PC-9 (cell line): ENCODE results near the gene C22orf42. TPM values are rescaled to one million over a fixed set of nuclear protein-coding genes. Genes with fewer than 3 reads are reported as not detected.

ENCODE experiments used
- BruUV-seq: library from RNA; stranded (reverse); fragments of 400-500 nt; replicated peaks from 2 replicates; lab custom pipeline; 2021; lab: Mats Ljungman, UMichigan
- CTCF ChIA-PET: fragments of 300-600 bp; sonication (Branson Sonifier 250); formaldehyde crosslinking; loops from one replicate; lab custom pipeline; 2022; ENCODE audit warnings: antibody characterized with exemption; lab: Charles Lee
- POLR2A ChIA-PET: fragments of 300-600 bp; sonication (Branson Sonifier 250); formaldehyde crosslinking; loops from one replicate; lab custom pipeline; 2022; ENCODE audit warnings: antibody characterized with exemption; ENCODE audit not compliant: unreplicated experiment; lab: Charles Lee
- DNase-seq, 2 experiments: peaks; one replicate each; pipeline versions ENCODE4 v3.0.0 to v3.0.0-alpha.2; 2015 to 2022; ENCODE audit warnings: mixed read lengths in 1 of 2
- H2AFZ ChIP-seq: fragments of 200-600 bp; sonication (generic); 2 replicates; pipeline ENCODE4 v1.8.1; 2017; ENCODE audit warnings: antibody characterized with exemption
- H3F3A ChIP-seq: fragments of 200-600 bp; sonication (generic); 2 replicates; pipeline ENCODE4 v1.8.1; 2017; ENCODE audit warnings: antibody characterized with exemption, mild to moderate bottlenecking, low read depth; ENCODE audit not compliant: insufficient read depth
- H3K27ac ChIP-seq: fragments of 200-600 bp; sonication (generic); 2 replicates; pipeline ENCODE4 v1.6.1; 2016; ENCODE audit warnings: mixed run types
- H3K27me3 ChIP-seq: fragments of 200-600 bp; sonication (generic); 2 replicates; pipeline ENCODE4 v1.6.1; 2016; ENCODE audit warnings: low read depth, mixed run types; ENCODE audit not compliant: insufficient read depth
- H3K36me3 ChIP-seq: fragments of 200-600 bp; sonication (generic); 2 replicates; pipeline ENCODE4 v1.6.1; 2016; ENCODE audit warnings: low read depth, mixed run types
- H3K4me1 ChIP-seq: fragments of 200-600 bp; sonication (generic); replicated peaks from 2 replicates; pipeline ENCODE4 v1.6.1; 2016; ENCODE audit warnings: mixed run types; ENCODE audit not compliant: insufficient read depth
- H3K4me2 ChIP-seq: fragments of 200-600 bp; sonication (generic); 2 replicates; pipeline ENCODE4 v1.6.1; 2017; ENCODE audit warnings: mixed run types
- H3K4me3 ChIP-seq: fragments of 200-600 bp; sonication (generic); 2 replicates; pipeline ENCODE4 v1.6.1; 2016; ENCODE audit warnings: mixed run types
- H3K79me2 ChIP-seq: fragments of 200-600 bp; sonication (generic); 2 replicates; pipeline ENCODE4 v1.6.1; 2017; ENCODE audit warnings: low read depth, mixed run types
- H3K9me2 ChIP-seq: fragments of 200-600 bp; sonication (generic); 2 replicates; pipeline ENCODE4 v1.8.1; 2017; ENCODE audit warnings: mild to moderate bottlenecking; ENCODE audit not compliant: insufficient read depth
- H3K9me3 ChIP-seq: fragments of 200-600 bp; sonication (generic); 2 replicates; pipeline ENCODE4 v1.8.1; 2016; ENCODE audit warnings: low read depth; ENCODE audit not compliant: insufficient read depth
- H4K20me1 ChIP-seq: fragments of 200-600 bp; sonication (generic); 2 replicates; pipeline ENCODE4 v1.8.1; 2017; ENCODE audit not compliant: insufficient read depth
- EZH2 ChIP-seq: fragments of 200-600 bp; sonication (generic); IDR thresholded peaks from 2 replicates; pipeline ENCODE4 v1.8.0; 2017; ENCODE audit warnings: antibody characterized with exemption, low read depth
- intact Hi-C: fragments of 100-400 bp; cut with micrococcal nuclease; formaldehyde crosslinking; loops from one replicate; pipeline ENCODE4 v1.10.0; 2022; ENCODE audit not compliant: unreplicated experiment
- total RNA-seq: library from RNA; stranded (reverse); gene quantifications from 2 replicates; pipeline ENCODE4 v1.2.3, GENCODE V29; 2021
- TF ChIP-seq, protein P1 (sequence below): fragments of 200-600 bp; sonication (generic); conservative IDR thresholded peaks from 2 replicates; pipeline ENCODE4 v1.6.1; 2017; ENCODE audit warnings: mixed run types, antibody characterized with exemption, mild to moderate bottlenecking, moderate library complexity

C22orf42 gene
- total RNA-seq, 1 experiment from 2014 or later = not detected

DNA sequence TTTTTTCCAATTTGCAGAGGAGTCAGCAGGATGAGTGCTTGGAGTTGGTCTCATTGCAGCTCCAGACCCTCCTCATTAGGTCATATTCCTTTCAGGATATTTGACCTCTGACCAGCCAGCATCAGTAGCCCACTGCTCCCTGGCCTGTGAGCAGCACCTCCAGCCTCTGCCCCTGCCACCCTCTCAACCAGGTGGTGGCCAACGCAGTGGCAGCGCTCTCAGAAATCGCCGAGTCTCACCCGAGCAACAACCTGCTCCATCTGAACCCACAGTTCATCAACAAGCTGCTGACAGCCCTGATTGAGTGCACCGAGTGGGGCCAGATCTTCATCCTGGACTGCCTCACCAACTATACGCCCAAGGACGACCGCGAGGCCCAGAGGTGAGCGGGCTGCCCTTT is 27.0 kb downstream of the C22orf42 start:
- H3K27ac ChIP-seq = no peak overlapping the region
- H3K9me3 ChIP-seq = no peaks in the 10 kb centered on the region
- ChIA-PET CTCF (no interaction called here), POLR2A (no interaction called here)
- no peak overlapping the region for H3K4me2 ChIP-seq
- no peak overlapping the region for H2AFZ ChIP-seq
- no peak for DNase-seq
- H3K79me2 ChIP-seq = no peaks in the 10 kb centered on the region
- no peaks in the 10 kb centered on the region for H3K9me2 ChIP-seq
- H3F3A ChIP-seq = peaks cover 11% of the 10 kb centered on the region; the same call in 1 of the 2 replicates
- no peaks in the 10 kb centered on the region for H4K20me1 ChIP-seq
- H3K36me3 ChIP-seq = no peaks in the 10 kb centered on the region
- intact Hi-C loops = no loop called here
- TF ChIP-seq, protein P1, sequence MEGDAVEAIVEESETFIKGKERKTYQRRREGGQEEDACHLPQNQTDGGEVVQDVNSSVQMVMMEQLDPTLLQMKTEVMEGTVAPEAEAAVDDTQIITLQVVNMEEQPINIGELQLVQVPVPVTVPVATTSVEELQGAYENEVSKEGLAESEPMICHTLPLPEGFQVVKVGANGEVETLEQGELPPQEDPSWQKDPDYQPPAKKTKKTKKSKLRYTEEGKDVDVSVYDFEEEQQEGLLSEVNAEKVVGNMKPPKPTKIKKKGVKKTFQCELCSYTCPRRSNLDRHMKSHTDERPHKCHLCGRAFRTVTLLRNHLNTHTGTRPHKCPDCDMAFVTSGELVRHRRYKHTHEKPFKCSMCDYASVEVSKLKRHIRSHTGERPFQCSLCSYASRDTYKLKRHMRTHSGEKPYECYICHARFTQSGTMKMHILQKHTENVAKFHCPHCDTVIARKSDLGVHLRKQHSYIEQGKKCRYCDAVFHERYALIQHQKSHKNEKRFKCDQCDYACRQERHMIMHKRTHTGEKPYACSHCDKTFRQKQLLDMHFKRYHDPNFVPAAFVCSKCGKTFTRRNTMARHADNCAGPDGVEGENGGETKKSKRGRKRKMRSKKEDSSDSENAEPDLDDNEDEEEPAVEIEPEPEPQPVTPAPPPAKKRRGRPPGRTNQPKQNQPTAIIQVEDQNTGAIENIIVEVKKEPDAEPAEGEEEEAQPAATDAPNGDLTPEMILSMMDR = no peak
- no peak for TF ChIP-seq EZH2
- peaks cover 15% of the 10 kb centered on the region for H3K4me1 ChIP-seq
- BruUV-seq = no TSS peak
- H3K27me3 ChIP-seq = 0 out of 2 replicates have a peak, but pooled peaks cover 8% of the 10 kb centered on the region
- H3K4me3 ChIP-seq = no peak overlapping the region

DNA sequence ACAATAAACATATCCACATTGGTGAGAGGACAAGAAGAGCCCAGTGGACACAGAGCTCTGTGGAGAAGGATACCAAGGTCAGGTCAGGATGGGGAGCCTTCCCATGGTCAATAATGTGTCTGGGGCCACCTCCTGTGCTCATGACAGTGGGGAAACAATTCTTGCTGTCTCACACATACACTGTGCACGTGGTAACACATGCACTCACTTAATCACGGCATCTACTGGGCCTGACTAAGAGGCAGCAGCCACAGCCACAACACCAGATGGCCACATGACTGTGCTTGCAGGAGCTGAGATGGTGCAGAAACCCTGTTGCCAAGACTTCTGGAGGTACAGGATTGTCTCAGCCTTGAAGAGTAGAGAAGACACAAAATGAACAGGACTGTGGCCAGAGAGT is 28.6 kb downstream of the C22orf42 start:
- Histone ChIP-seq H3K27ac (no peak overlapping the region), H3K36me3 (no peaks in the 10 kb centered on the region), H3K9me2 (no peaks in the 10 kb centered on the region), H3K4me3 (no peak overlapping the region), H3K27me3 (0 out of 2 replicates have a peak, but pooled peaks cover 8% of the 10 kb centered on the region), H3K4me1 (peaks cover 4% of the 10 kb centered on the region), H3F3A (peaks cover 2% of the 10 kb centered on the region; the same call in 1 of the 2 replicates), H3K79me2 (no peaks in the 10 kb centered on the region), H3K9me3 (no peaks in the 10 kb centered on the region), H3K4me2 (no peak overlapping the region), H2AFZ (no peak overlapping the region), H4K20me1 (no peaks in the 10 kb centered on the region)
- ChIA-PET CTCF (interaction anchor here (0.6 to 0.8 kb wide), 2 partner anchors 10 to 160 kb away, joined by 3 read pairs; no protein-coding TSS in a partner anchor), POLR2A (no interaction called here)
- intact Hi-C loops = no loop called here
- no TSS peak for BruUV-seq
- DNase-seq = no peak
- TF ChIP-seq, protein P1 = no peak
- no peak for TF ChIP-seq EZH2

DNA sequence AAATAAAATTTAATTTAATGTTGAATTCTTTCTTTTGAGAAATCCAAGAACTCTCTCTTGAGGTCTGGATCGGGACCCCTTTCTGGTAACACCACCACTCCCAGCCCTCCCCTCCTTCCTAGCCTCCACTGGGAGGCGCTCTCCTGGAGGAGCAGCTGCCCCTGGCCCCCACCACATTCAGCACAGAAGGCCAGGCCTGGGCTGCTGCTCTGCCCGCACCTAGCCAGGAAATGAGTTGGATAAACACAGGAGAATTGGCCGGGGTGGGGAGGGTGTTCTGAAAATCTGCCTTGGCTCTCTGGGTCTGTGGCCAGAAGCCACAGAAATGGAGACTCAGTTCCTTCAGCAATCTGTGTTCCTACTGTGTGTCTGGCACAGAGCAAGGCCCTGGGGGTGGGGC is 31.2 kb downstream of the C22orf42 start:
- Histone ChIP-seq H3K27ac (no peak overlapping the region), H3F3A (no peaks in the 10 kb centered on the region), H3K4me1 (no peaks in the 10 kb centered on the region), H3K79me2 (no peaks in the 10 kb centered on the region), H4K20me1 (no peaks in the 10 kb centered on the region), H3K36me3 (no peaks in the 10 kb centered on the region), H2AFZ (no peak overlapping the region), H3K4me3 (no peak overlapping the region), H3K4me2 (no peak overlapping the region), H3K9me3 (no peaks in the 10 kb centered on the region), H3K9me2 (no peaks in the 10 kb centered on the region), H3K27me3 (peaks cover 13% of the 10 kb centered on the region; the same call in 1 of the 2 replicates)
- ChIA-PET CTCF (no interaction called here), POLR2A (no interaction called here)
- no TSS peak for BruUV-seq
- intact Hi-C loops = no loop called here
- TF ChIP-seq, protein P1 = no peak
- no peak for TF ChIP-seq EZH2
- DNase-seq = no peak
